Psoas muscle (tissue), 8 donors: Measurements from ENCODE around the gene DOK1. TPM values are rescaled to one million over a fixed set of nuclear protein-coding genes. Genes with fewer than 3 reads are reported as not detected.
A peak's percentile ranks its signal among the peaks of the same experiment; 100 is the strongest.

Experiments
- ATAC-seq, 4 donors: fragments of 200-7000 bp; cut with Tn5 transposase; one replicate each; pipeline ENCODE4 v1.9.1; 2020; ENCODE audit warnings: moderate library complexity in 3 of 4, mild to moderate bottlenecking in 2 of 4
- DNase-seq, 2 donors: peaks; one replicate each; pipeline ENCODE4 v3.0.0-alpha.2; 2020
- H3K27ac ChIP-seq: fragments of 200-600 bp; one replicate; pipeline ENCODE4 v1.8.0; 2022
- H3K27me3 ChIP-seq, 3 donors: fragments of 200-600 bp in 1 of 3; one replicate each; pipeline versions ENCODE4 v1.6.1 to v1.8.0; 2013 to 2022; ENCODE audit warnings: low read length in 2 of 3, mild to moderate bottlenecking in 2 of 3, moderate library complexity in 1 of 3; ENCODE audit not compliant: insufficient read depth in 3 of 3
- H3K36me3 ChIP-seq, 2 donors: fragments of 200-600 bp in 1 of 2; one replicate each; pipeline versions ENCODE4 v1.6.1 to v1.8.0; 2013 to 2022; ENCODE audit warnings: low read depth in 1 of 2, mild to moderate bottlenecking in 1 of 2, moderate library complexity in 1 of 2; ENCODE audit not compliant: insufficient read depth in 1 of 2
- H3K4me1 ChIP-seq: fragments of 200-600 bp; one replicate; pipeline ENCODE4 v1.8.0; 2022
- H3K4me3 ChIP-seq: fragments of 200-600 bp; one replicate; pipeline ENCODE4 v1.8.0; 2022; ENCODE audit warnings: mild to moderate bottlenecking
- H3K9me3 ChIP-seq: fragments of 200-600 bp; one replicate; pipeline ENCODE4 v1.8.0; 2022
- CTCF ChIP-seq: fragments of 200-600 bp; IDR thresholded peaks from one replicate; pipeline ENCODE4 v1.8.0; 2022; ENCODE audit warnings: antibody characterized with exemption
- WGBS, 3 donors: extraction: QIAGEN DNeasy Blood & Tissue Kit; methylation state at CpG; one replicate each; pipeline versions ENCODE4 v1.1.6 to v1.1.7; 2013; 5-methylcytosine and 5-hydroxymethylcytosine counted together
- intact Hi-C, 2 donors: fragments of 100-400 bp; cut with DNase I; formaldehyde crosslinking; loops; one replicate each; pipeline versions ENCODE4 v1.11.0 to v1.14.2; 2022
- long read RNA-seq, 2 donors: library from polyadenylated mRNA; unstranded; transcript quantifications; one replicate each; pipeline ENCODE4 v2.0.0, GENCODE V29; 2021
- polyA plus RNA-seq, 3 donors: library from polyadenylated mRNA; stranded (reverse); fragments of 200-250 nt; gene quantifications; one replicate each; pipeline ENCODE4 v1.2.3, GENCODE V29; 2013
- total RNA-seq, 4 donors: library from RNA; stranded (reverse); fragmentation: NEBNext Ultra II Directional in 2 of 4; extraction: Animal tissue kit (Norgen Biotek cat#: 25700) in 2 of 4; gene quantifications; one replicate each; pipeline versions ENCODE4 v1.2.1 to v1.2.4, GENCODE V29; 2021 to 2023
- donor health status: healthy with polysubstance abuse.
- donor health status: DM: no; HTN: no; CAD: no; lungs with moderate emphysema.
- donor health status: Bipolar disorder and iron deficiency.
- donor health status: healthy.
- donor health status: DM: yes; HTN: yes; CAD: no.
- donor health status: DM: no; HTN: no; CAD: no.
- donor health status: DM: no; HTN: no; CAD: no.
- donor health status: DM: yes; HTN: yes; CAD: no.

Gene DOK1
- total RNA-seq (1 to 10 TPM; 1.2 to 3.8 (median 2.0) TPM), polyA plus RNA-seq (1 to 10 TPM; 1.0 to 2.0 (median 1.1) TPM)
- long read RNA-seq, donor 1, partial matches to known transcripts: 1 of 5 reads
- long read RNA-seq, donor 1, other reads (novel, unspliced or antisense): 2 of 5 reads
- long read RNA-seq, donor 2, partial matches to known transcripts: 0 of 3 reads
- long read RNA-seq, donor 2, other reads (novel, unspliced or antisense): 1 of 3 reads

- intact Hi-C loops: no loop called here
- no peak for TF ChIP-seq CTCF
- H3K36me3 ChIP-seq: no peaks in the 10 kb centered on the region
- ATAC-seq (peak; percentile 70 to 88 (median 74)), DNase-seq (peak; percentile 89 to 90)
- peak within 1 kb of the TSS; percentile 76 for H3K27ac ChIP-seq
- whole genome bisulfite sequencing, 3 donors: 0 to 1% (median 1%) methylated on average over 48 to 73 of the region's 73 CpGs
- peaks cover 0 to 56% (median 15%) of the 10 kb centered on the region in 3 donors for H3K27me3 ChIP-seq
- H3K4me3 ChIP-seq: peak within 1 kb of the TSS; percentile 76
- H3K9me3 ChIP-seq: no peaks in the 10 kb centered on the region
- H3K4me1 ChIP-seq: peaks cover 14% of the 10 kb centered on the region
Measured at GRCh38 chr2:74553892-74554819, at the start of gene DOK1, which contains the start of gene LOXL3. TSS of gene DOK1 (plus strand) at chr2:74554720. CDS start at chr2:74554755, 35 bp downstream. TSS of gene LOXL3 (minus strand) at chr2:74553942. CDS start at chr2:74552634, 1,308 bp downstream.

- WGBS, 3 donors: 94 to 96% (median 95%) methylated on average over 14 of the region's 14 CpGs
- TF ChIP-seq CTCF: no peak
- no peak for DNase-seq
Measured at GRCh38 chr2:74505448-74506246, 48.9 kb upstream of the DOK1 start.

GRCh38 chr2:74507145-74507925, 47.2 kb upstream of the DOK1 start, which contains the start of gene PCGF1:
TSS of gene PCGF1 (minus strand) at chr2:74507695. CDS start at chr2:74507668, 27 bp downstream.
- Histone ChIP-seq H3K27me3 (peaks cover 0 to 68% (median 8%) of the 10 kb centered on the region in 3 donors), H3K4me1 (peaks cover 13% of the 10 kb centered on the region), H3K36me3 (peaks cover 0 to 22% of the 10 kb centered on the region in 2 donors), H3K9me3 (no peaks in the 10 kb centered on the region), H3K27ac (peak within 1 kb of the TSS; percentile 100), H3K4me3 (peak within 1 kb of the TSS; percentile 96)
- TF ChIP-seq CTCF: peak; percentile 31
- intact Hi-C loops: no loop called here
- ATAC-seq (peak; percentile 98 to 99 (median 98)), DNase-seq (peak; percentile 99 to 100)
- WGBS, 3 donors: 0 to 1% (median 1%) methylated on average over 54 to 56 of the region's 56 CpGs

More at GRCh38 chr2:74505448-74506246, 48.9 kb upstream of the DOK1 start:
- Histone ChIP-seq H3K4me3 (no peak overlapping the region), H3K27ac (no peak overlapping the region), H3K27me3 (peaks cover 0 to 64% (median 10%) of the 10 kb centered on the region in 3 donors), H3K36me3 (peaks cover 0 to 22% of the 10 kb centered on the region in 2 donors), H3K4me1 (peaks cover 13% of the 10 kb centered on the region), H3K9me3 (no peaks in the 10 kb centered on the region)
- intact Hi-C loops: no loop called here
- no peak for ATAC-seq
